Neural cell (in vitro differentiated cells): ENCODE data around the gene RNF213.

Experiments
- EP300 ChIP-seq: fragments of 450-650 bp; conservative IDR thresholded peaks from 2 replicates; pipeline ENCODE4 v1.6.1; 2014; ENCODE audit warnings: antibody characterized with exemption, mild to moderate bottlenecking, moderate library complexity; ENCODE audit not compliant: poor library complexity, severe bottlenecking
- EZH2 ChIP-seq: fragments of 200-600, 300-800 bp; shearing (Covaris generic), sonication (generic); IDR thresholded peaks from 2 replicates; pipeline ENCODE4 v1.6.1; 2014; ENCODE audit warnings: antibody characterized with exemption, low read length, borderline replicate concordance, mild to moderate bottlenecking; ENCODE audit not compliant: insufficient read depth, poor library complexity, severe bottlenecking
- POLR2AphosphoS5 ChIP-seq: IDR thresholded peaks from 2 replicates; pipeline ENCODE4 v1.6.1; 2012
- RAD21 ChIP-seq: fragments of 450-650 bp; conservative IDR thresholded peaks from 2 replicates; pipeline ENCODE4 v1.6.1; 2014; ENCODE audit warnings: antibody characterized with exemption, mild to moderate bottlenecking, moderate library complexity
- SMC3 ChIP-seq: fragments of 450-650 bp; conservative IDR thresholded peaks from 2 replicates; pipeline ENCODE4 v1.6.1; 2014; ENCODE audit warnings: antibody characterized with exemption, mild to moderate bottlenecking, moderate library complexity; ENCODE audit not compliant: poor library complexity
- TAF1 ChIP-seq: IDR thresholded peaks from 2 replicates; pipeline ENCODE4 v1.6.1; 2012; ENCODE audit warnings: low read depth
- TF ChIP-seq, protein P1 (sequence below): fragments of 450-650 bp; IDR thresholded peaks from 2 replicates; pipeline ENCODE4 v1.5.1; 2014; ENCODE audit warnings: antibody characterized with exemption, mild to moderate bottlenecking, moderate library complexity; ENCODE audit not compliant: poor library complexity, severe bottlenecking
- TF ChIP-seq, protein P2 (sequence below): IDR thresholded peaks from 2 replicates; pipeline ENCODE4 v1.6.1; 2012; ENCODE audit warnings: borderline replicate concordance

DNA sequence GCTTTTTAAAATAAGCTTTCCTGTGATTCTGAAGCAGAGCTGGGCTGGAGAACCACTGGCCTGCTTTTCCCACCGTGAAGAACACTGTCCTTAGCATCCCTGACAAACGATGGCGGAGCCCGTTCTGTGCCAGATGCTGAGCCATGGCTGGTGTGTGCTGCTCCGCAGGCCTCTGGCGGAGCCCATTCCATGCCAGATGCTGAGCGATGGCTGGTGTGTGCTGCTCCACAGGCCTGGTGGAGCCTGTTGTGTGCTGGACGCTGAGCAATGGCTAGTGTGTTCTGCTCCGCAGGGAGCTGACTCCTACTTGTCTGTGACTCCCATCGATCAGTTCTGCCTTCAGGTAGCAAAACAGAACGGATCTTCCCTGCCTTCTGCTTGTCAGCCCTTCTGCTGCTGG lies 158.6 kb downstream of the RNF213 start:
- TF ChIP-seq, protein P1, sequence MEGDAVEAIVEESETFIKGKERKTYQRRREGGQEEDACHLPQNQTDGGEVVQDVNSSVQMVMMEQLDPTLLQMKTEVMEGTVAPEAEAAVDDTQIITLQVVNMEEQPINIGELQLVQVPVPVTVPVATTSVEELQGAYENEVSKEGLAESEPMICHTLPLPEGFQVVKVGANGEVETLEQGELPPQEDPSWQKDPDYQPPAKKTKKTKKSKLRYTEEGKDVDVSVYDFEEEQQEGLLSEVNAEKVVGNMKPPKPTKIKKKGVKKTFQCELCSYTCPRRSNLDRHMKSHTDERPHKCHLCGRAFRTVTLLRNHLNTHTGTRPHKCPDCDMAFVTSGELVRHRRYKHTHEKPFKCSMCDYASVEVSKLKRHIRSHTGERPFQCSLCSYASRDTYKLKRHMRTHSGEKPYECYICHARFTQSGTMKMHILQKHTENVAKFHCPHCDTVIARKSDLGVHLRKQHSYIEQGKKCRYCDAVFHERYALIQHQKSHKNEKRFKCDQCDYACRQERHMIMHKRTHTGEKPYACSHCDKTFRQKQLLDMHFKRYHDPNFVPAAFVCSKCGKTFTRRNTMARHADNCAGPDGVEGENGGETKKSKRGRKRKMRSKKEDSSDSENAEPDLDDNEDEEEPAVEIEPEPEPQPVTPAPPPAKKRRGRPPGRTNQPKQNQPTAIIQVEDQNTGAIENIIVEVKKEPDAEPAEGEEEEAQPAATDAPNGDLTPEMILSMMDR, result no peak
- no peak for TF ChIP-seq POLR2AphosphoS5
- TF ChIP-seq TAF1, result no peak
- no peak for TF ChIP-seq EP300
- TF ChIP-seq EZH2, result no peak
- TF ChIP-seq, protein P2, sequence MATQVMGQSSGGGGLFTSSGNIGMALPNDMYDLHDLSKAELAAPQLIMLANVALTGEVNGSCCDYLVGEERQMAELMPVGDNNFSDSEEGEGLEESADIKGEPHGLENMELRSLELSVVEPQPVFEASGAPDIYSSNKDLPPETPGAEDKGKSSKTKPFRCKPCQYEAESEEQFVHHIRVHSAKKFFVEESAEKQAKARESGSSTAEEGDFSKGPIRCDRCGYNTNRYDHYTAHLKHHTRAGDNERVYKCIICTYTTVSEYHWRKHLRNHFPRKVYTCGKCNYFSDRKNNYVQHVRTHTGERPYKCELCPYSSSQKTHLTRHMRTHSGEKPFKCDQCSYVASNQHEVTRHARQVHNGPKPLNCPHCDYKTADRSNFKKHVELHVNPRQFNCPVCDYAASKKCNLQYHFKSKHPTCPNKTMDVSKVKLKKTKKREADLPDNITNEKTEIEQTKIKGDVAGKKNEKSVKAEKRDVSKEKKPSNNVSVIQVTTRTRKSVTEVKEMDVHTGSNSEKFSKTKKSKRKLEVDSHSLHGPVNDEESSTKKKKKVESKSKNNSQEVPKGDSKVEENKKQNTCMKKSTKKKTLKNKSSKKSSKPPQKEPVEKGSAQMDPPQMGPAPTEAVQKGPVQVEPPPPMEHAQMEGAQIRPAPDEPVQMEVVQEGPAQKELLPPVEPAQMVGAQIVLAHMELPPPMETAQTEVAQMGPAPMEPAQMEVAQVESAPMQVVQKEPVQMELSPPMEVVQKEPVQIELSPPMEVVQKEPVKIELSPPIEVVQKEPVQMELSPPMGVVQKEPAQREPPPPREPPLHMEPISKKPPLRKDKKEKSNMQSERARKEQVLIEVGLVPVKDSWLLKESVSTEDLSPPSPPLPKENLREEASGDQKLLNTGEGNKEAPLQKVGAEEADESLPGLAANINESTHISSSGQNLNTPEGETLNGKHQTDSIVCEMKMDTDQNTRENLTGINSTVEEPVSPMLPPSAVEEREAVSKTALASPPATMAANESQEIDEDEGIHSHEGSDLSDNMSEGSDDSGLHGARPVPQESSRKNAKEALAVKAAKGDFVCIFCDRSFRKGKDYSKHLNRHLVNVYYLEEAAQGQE, result no peak
- TF ChIP-seq SMC3, result no peak
- TF ChIP-seq RAD21, result no peak
